OCI-LY7 (cell line): Measurements from ENCODE around the gene KRTAP9-6. TPM values are rescaled to one million over a fixed set of nuclear protein-coding genes. Genes with fewer than 3 reads are reported as not detected.

Source experiments
- BruUV-seq: library from RNA; stranded (reverse); fragments of 400-500 nt; replicated peaks from 2 replicates; lab custom pipeline; 2021; lab: Mats Ljungman, UMichigan
- CTCF ChIA-PET: fragments of 300-600 bp; sonication (Branson Sonifier 250); formaldehyde crosslinking; loops from one replicate; lab custom pipeline; 2022; ENCODE audit warnings: antibody characterized with exemption; ENCODE audit not compliant: unreplicated experiment; lab: Charles Lee
- POLR2A ChIA-PET: fragments of 300-600 bp; sonication (Branson Sonifier 250); formaldehyde crosslinking; loops from one replicate; lab custom pipeline; 2022; ENCODE audit warnings: antibody characterized with exemption; lab: Charles Lee
- DNase-seq: peaks from one replicate; pipeline ENCODE4 v3.0.0-alpha.2; 2015; ENCODE audit warnings: low spot score
- H2AFZ ChIP-seq: fragments of 200-600 bp; sonication (generic), shearing (Covaris generic); 2 replicates; pipeline ENCODE4 v1.6.1; 2014; ENCODE audit warnings: mild to moderate bottlenecking, antibody characterized with exemption, low read length, moderate library complexity
- H3K27ac ChIP-seq: fragments of 200-600 bp; sonication (generic); 2 replicates; pipeline ENCODE4 v1.5.1; 2014; ENCODE audit warnings: mixed run types, low read depth, mild to moderate bottlenecking, moderate library complexity, low read length, inconsistent platforms; ENCODE audit not compliant: poor library complexity, severe bottlenecking
- H3K36me3 ChIP-seq: fragments of 200-600 bp; sonication (generic); 2 replicates; pipeline ENCODE4 v1.6.1; 2014; ENCODE audit warnings: mild to moderate bottlenecking, antibody characterized with exemption, low read length, moderate library complexity, mixed read lengths; ENCODE audit not compliant: insufficient read depth
- H3K4me1 ChIP-seq: fragments of 200-600 bp; sonication (generic); 2 replicates; pipeline ENCODE4 v1.5.1; 2014; ENCODE audit warnings: mild to moderate bottlenecking, low read length; ENCODE audit not compliant: insufficient read depth, poor library complexity, severe bottlenecking
- H3K4me2 ChIP-seq: fragments of 200-600 bp; sonication (generic); 2 replicates; pipeline ENCODE4 v1.6.1; 2014; ENCODE audit warnings: mild to moderate bottlenecking, low read length
- H3K4me3 ChIP-seq: fragments of 200-600 bp; sonication (generic); 2 replicates; pipeline ENCODE4 v1.5.1; 2014; ENCODE audit warnings: mild to moderate bottlenecking, low read depth, low read length; ENCODE audit not compliant: poor library complexity, severe bottlenecking
- H3K79me2 ChIP-seq: fragments of 200-600 bp; sonication (generic); 2 replicates; pipeline ENCODE4 v1.6.1; 2016; ENCODE audit warnings: low read depth, mild to moderate bottlenecking, low read length, moderate library complexity, mixed read lengths; ENCODE audit not compliant: insufficient read depth
- H3K9me2 ChIP-seq: fragments of 200-600 bp; sonication (generic); 2 replicates; pipeline ENCODE4 v1.6.1; 2016; ENCODE audit warnings: mild to moderate bottlenecking, low read length, mixed read lengths; ENCODE audit not compliant: insufficient read depth
- H3K9me3 ChIP-seq: fragments of 200-600 bp; sonication (generic); 2 replicates; pipeline ENCODE4 v1.6.1; 2014; ENCODE audit warnings: mild to moderate bottlenecking, mixed run types, low read length, mixed read lengths
- H4K20me1 ChIP-seq: fragments of 200-600 bp; sonication (generic); 2 replicates; pipeline ENCODE4 v1.6.1; 2014; ENCODE audit warnings: mild to moderate bottlenecking, antibody characterized with exemption, low read length, moderate library complexity, mixed read lengths; ENCODE audit not compliant: insufficient read depth
- CTCF ChIP-seq: fragments of 200-600 bp; sonication (generic); conservative IDR thresholded peaks from 2 replicates; pipeline ENCODE4 v1.5.1; 2014; ENCODE audit warnings: mild to moderate bottlenecking, antibody characterized with exemption, low read length, moderate library complexity, mixed read lengths
- EZH2phosphoT487 ChIP-seq: fragments of 200-600 bp; sonication (generic); IDR thresholded peaks from 2 replicates; pipeline ENCODE4 v1.6.1; 2018; ENCODE audit warnings: low read depth, borderline replicate concordance, mild to moderate bottlenecking, mixed run types, antibody characterized with exemption, low read length, moderate library complexity, mixed read lengths
- intact Hi-C: fragments of 100-400 bp; cut with micrococcal nuclease; formaldehyde crosslinking; loops from one replicate; pipeline ENCODE4 v1.10.0; 2022; ENCODE audit not compliant: unreplicated experiment
- total RNA-seq, 2 experiments: library from RNA; depleted of rRNA in 1 of 2; stranded (reverse); fragments of >200 nt in 1 of 2; shearing (Covaris generic) in 1 of 2; gene quantifications; 2 replicates each; pipeline ENCODE4 v1.2.3, GENCODE V29; 2014 to 2022

Gene KRTAP9-6
- total RNA-seq, 2 experiments from 2014 or later: not detected

GRCh38 chr17:41301204-41301790, 36.1 kb downstream of the KRTAP9-6 start:
- BruUV-seq: no TSS peak
- no peaks in the 10 kb centered on the region for H3K36me3 ChIP-seq
- no peak overlapping the region for H3K27ac ChIP-seq
- intact Hi-C loops: no loop called here
- POLR2A ChIA-PET: no interaction called here
- H3K9me2 ChIP-seq: no peaks in the 10 kb centered on the region
- TF ChIP-seq CTCF: no peak
- no peak for TF ChIP-seq EZH2phosphoT487
- H3K4me2 ChIP-seq: no peak overlapping the region
- H3K4me3 ChIP-seq: no peak overlapping the region
- H4K20me1 ChIP-seq: no peaks in the 10 kb centered on the region
- no peaks in the 10 kb centered on the region for H3K79me2 ChIP-seq
- H3K4me1 ChIP-seq: no peaks in the 10 kb centered on the region
- no peaks in the 10 kb centered on the region for H3K9me3 ChIP-seq
- CTCF ChIA-PET: no interaction called here
- no peak for DNase-seq
- no peak overlapping the region for H2AFZ ChIP-seq

- Histone ChIP-seq H4K20me1 (no peaks in the 10 kb centered on the region), H3K79me2 (no peaks in the 10 kb centered on the region), H3K9me2 (no peaks in the 10 kb centered on the region), H2AFZ (no peak within 1 kb of the TSS), H3K4me1 (no peaks in the 10 kb centered on the region), H3K36me3 (no peaks in the 10 kb centered on the region), H3K4me3 (no peak within 1 kb of the TSS), H3K9me3 (no peaks in the 10 kb centered on the region), H3K4me2 (no peak within 1 kb of the TSS), H3K27ac (no peak within 1 kb of the TSS)
- DNase-seq: no peak
- POLR2A ChIA-PET: no interaction called here
- TF ChIP-seq CTCF: no peak
- TF ChIP-seq EZH2phosphoT487: no peak
- CTCF ChIA-PET: no interaction called here
- intact Hi-C loops: no loop called here
- BruUV-seq: no TSS peak
Observed at GRCh38 chr17:41301916-41302901, 37.0 kb downstream of the KRTAP9-6 start, which contains the start of gene KRTAP29-1. TSS of gene KRTAP29-1 (minus strand) at chr17:41302851. CDS start at chr17:41302851, 0 bp downstream.

- H4K20me1 ChIP-seq: no peaks in the 10 kb centered on the region
- H3K27ac ChIP-seq: no peak overlapping the region
- no peaks in the 10 kb centered on the region for H3K36me3 ChIP-seq
- TF ChIP-seq EZH2phosphoT487 (no peak), CTCF (no peak)
- no peak overlapping the region for H3K4me2 ChIP-seq
- POLR2A ChIA-PET: no interaction called here
- DNase-seq: no peak
- no peaks in the 10 kb centered on the region for H3K4me1 ChIP-seq
- no TSS peak for BruUV-seq
- CTCF ChIA-PET: no interaction called here
- H3K79me2 ChIP-seq: no peaks in the 10 kb centered on the region
- intact Hi-C loops: no loop called here
- no peaks in the 10 kb centered on the region for H3K9me2 ChIP-seq
- H3K4me3 ChIP-seq: no peak overlapping the region
- no peaks in the 10 kb centered on the region for H3K9me3 ChIP-seq
- H2AFZ ChIP-seq: no peak overlapping the region
Observed at GRCh38 chr17:41302981-41303380, 37.8 kb downstream of the KRTAP9-6 start.
